ENCODE measurements around the gene GALNT12. TPM values are rescaled to one million over a fixed set of nuclear protein-coding genes. Genes with fewer than 3 reads are reported as not detected.

Gene GALNT12
- total RNA-seq, 1 donor from 2014 or later = 46.5 TPM

- H4K20me1 ChIP-seq (ENCODE audit: low read depth) = no peaks in the 10 kb centered on the region
Observed at GRCh38 chr9:98897745-98898144, 90.3 kb downstream of the GALNT12 start.

GRCh38 chr9:98899408-98900056 is 92.1 kb downstream of the GALNT12 start:
- peaks cover 3% of the 10 kb centered on the region for H3K4me1 Mint-ChIP-seq
- H2AFZ ChIP-seq (replicated peaks) = no peak overlapping the region
- no peak overlapping the region for H3K4me3 Mint-ChIP-seq
- TF ChIP-seq CTCF (IDR thresholded peaks at IDR 0.05) (no peak), EZH2 (IDR thresholded peaks at IDR 0.05) (no peak), EZH2phosphoT487 (IDR thresholded peaks at IDR 0.05) (no peak)
- no peaks in the 10 kb centered on the region for H3K79me2 ChIP-seq (ENCODE audit: low read depth)
- peaks cover 7% of the 10 kb centered on the region for H3K27me3 Mint-ChIP-seq (ENCODE audit: insufficient read depth, low read depth)
- no peak for DNase-seq (ENCODE audit: low spot score)
- H3K36me3 ChIP-seq = no peaks in the 10 kb centered on the region
- no peaks in the 10 kb centered on the region for H3K36me3 Mint-ChIP-seq
- no peaks in the 10 kb centered on the region for H4K20me1 ChIP-seq (ENCODE audit: low read depth)
- H3K27me3 ChIP-seq = no peaks in the 10 kb centered on the region
- H3K4me1 ChIP-seq = no peaks in the 10 kb centered on the region
- peak overlapping the region; percentile 46 for H3K27ac Mint-ChIP-seq
- no peak overlapping the region for H3K4me2 ChIP-seq
- no peaks in the 10 kb centered on the region for H3K9me3 ChIP-seq (ENCODE audit: low read depth)
- H3F3A ChIP-seq (ENCODE audit: low read depth) = no peaks in the 10 kb centered on the region
- peaks cover 7% of the 10 kb centered on the region for H3K9me3 Mint-ChIP-seq
- no peak overlapping the region for H3K9ac ChIP-seq
- H3K27ac ChIP-seq = no peak overlapping the region
- H3K4me3 ChIP-seq = no peak overlapping the region

More at GRCh38 chr9:98897745-98898144, 90.3 kb downstream of the GALNT12 start:
- H3K9me3 Mint-ChIP-seq = peaks cover 7% of the 10 kb centered on the region
- Histone ChIP-seq H3K4me3 (no peak overlapping the region), H3K36me3 (no peaks in the 10 kb centered on the region), H2AFZ (replicated peaks) (no peak overlapping the region), H3K9ac (no peak overlapping the region), H3K27me3 (no peaks in the 10 kb centered on the region), H3K4me1 (no peaks in the 10 kb centered on the region), H3K9me3 (ENCODE audit: low read depth) (no peaks in the 10 kb centered on the region), H3F3A (ENCODE audit: low read depth) (no peaks in the 10 kb centered on the region), H3K4me2 (no peak overlapping the region), H3K79me2 (ENCODE audit: low read depth) (no peaks in the 10 kb centered on the region), H3K27ac (no peak overlapping the region)
- peaks cover 4% of the 10 kb centered on the region for H3K27me3 Mint-ChIP-seq (ENCODE audit: insufficient read depth, low read depth)
- peaks cover 3% of the 10 kb centered on the region for H3K4me1 Mint-ChIP-seq
- TF ChIP-seq EZH2phosphoT487 (IDR thresholded peaks at IDR 0.05) (no peak), CTCF (IDR thresholded peaks at IDR 0.05) (no peak), EZH2 (IDR thresholded peaks at IDR 0.05) (no peak)
- no peak overlapping the region for H3K27ac Mint-ChIP-seq
- DNase-seq (ENCODE audit: low spot score) = no peak
- H3K4me3 Mint-ChIP-seq = no peak overlapping the region
- H3K36me3 Mint-ChIP-seq = no peaks in the 10 kb centered on the region

Other genes with a start within 250 kb of the GALNT12 start
- 0.03 TPM in 1 of 2 replicates, not detected in the other for gene GABBR2, start 98.7 kb upstream of the GALNT12 start, total RNA-seq (ENCODE audit: low replicate concordance)
- 16.0 and 44.3 TPM in 2 replicates for gene ANKS6, start 11.1 kb upstream of the GALNT12 start, total RNA-seq (ENCODE audit: low replicate concordance)
- gene COL15A1, start 136.2 kb downstream of the GALNT12 start, total RNA-seq (ENCODE audit: low replicate concordance) = 0.71 and 3.2 TPM in 2 replicates

All from neural progenitor cell (in vitro differentiated cells).